SHP77 (cell line): ENCODE measurements around the gene LDHD.

Source experiments
- DNase-seq, 2 experiments: peaks; one replicate each; lab custom pipeline; 2025; lab: John Stamatoyannopoulos, UW

Gene LDHD

GRCh38 chr16:75114946-75115825 lies 1.4 kb downstream of the LDHD start:
- no peak for DNase-seq

- DNase-seq = no peak
Observed at GRCh38 chr16:75114179-75114945, 2.2 kb downstream of the LDHD start.

- DNase-seq = no peak
Observed at GRCh38 chr16:75113541-75114121, 2.9 kb downstream of the LDHD start.

DNA sequence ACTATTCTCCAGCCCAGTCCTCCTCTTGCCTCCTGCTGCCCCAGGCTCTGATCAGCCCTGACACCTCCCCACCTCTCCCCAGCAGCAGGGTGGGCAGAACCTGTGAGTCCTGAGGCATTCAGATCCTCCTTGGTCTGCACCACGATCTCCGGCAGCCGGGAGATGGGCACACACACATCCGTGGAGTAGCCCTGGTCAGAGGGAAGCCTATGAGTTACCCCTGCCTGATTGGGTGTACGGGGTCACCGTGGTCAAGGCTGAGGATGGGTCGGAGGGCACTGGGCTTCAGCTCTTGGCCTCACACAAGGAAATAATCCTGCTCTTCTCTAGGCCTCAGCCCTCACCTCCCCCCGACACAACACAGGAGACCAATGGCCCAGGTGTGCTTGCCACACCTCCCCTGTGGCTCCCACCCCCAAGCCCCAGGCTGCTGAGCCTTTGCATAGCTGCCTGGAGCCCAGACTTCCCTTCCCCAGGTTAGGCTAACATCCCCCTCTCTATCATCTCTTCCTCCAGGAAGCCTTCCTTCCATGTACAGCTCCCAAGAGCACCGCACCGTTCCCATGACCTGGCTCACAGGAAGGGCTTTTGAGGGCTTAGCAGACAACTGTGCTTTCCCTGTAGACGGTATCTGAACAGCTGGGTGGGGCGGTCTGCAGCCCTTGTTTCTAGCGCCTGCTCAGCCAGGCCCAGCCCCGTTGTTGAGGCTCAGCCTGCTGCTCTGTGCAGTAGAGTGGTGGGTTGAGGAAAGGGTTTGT lies 3.7 kb downstream of the LDHD start:
- DNase-seq = no peak

DNA sequence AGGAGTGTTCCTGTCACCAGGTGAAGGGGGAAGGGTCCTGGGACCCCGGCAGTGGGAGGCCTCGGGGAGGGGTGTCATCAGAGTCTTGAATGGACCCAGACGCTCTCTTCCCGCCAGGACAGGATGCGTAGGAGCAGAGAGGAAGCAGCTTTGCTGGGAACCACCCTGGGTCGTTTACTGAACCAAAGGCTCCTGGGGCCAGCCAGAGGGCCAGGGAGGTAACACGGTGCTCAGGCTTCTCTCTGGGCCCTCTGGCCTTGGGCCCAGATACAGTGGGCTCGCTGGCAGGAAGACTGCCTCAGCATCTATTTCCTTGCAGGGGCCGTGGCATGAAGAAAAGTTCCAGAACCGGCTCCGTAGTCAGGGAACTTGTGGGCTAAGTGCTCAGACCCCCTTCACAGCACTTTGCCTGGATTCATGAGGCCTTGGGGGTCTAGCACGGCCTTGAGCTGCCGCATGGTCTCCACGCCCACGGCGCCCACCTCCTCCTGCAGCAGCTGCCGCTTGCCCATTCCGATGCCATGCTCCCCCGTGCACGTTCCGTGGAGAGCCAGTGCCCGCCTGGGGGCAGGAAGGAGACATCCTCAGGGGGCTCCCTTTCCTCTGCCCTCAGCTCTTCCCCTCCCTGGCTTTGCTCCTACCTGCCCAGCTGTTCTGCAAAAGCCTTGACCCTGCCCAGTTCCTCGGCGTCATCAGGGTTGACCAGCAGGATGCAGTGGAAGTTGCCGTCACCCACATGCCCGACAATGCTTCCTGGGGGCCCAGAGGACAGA lies 4.4 kb downstream of the LDHD start:
- no peak for DNase-seq

GRCh38 chr16:75111514-75111940 lies 5.1 kb downstream of the LDHD start:
- DNase-seq = no peak

GRCh38 chr16:75110637-75111513 lies 5.7 kb downstream of the LDHD start:
- DNase-seq = peak; percentile 91 to 93

DNA sequence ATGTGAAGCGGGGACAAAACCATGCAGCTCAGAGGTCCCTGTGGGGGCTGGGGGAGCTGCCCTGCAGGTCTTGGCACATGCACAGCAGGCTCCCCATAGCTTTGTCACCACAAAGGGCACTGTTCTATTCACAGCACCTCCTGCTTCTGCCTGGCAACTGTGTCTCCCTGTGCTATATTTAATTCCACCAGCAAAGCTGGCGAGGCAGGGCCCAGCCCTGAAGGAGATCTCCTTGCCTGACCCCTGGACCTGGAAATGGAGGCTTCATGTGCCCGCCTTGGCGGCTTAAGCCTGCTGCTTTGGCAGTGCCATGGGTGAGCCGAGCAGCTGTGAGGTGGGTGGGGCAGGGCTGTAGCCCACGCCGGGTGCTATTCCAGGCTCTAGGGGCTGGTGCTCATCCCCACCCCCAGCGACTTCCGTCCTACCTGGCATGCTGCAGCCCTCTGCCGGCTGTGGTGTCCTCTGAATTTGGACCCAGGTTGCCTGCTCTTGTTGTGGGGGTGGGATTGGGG lies 6.8 kb downstream of the LDHD start:
- peak; percentile 85 to 93 for DNase-seq

DNA sequence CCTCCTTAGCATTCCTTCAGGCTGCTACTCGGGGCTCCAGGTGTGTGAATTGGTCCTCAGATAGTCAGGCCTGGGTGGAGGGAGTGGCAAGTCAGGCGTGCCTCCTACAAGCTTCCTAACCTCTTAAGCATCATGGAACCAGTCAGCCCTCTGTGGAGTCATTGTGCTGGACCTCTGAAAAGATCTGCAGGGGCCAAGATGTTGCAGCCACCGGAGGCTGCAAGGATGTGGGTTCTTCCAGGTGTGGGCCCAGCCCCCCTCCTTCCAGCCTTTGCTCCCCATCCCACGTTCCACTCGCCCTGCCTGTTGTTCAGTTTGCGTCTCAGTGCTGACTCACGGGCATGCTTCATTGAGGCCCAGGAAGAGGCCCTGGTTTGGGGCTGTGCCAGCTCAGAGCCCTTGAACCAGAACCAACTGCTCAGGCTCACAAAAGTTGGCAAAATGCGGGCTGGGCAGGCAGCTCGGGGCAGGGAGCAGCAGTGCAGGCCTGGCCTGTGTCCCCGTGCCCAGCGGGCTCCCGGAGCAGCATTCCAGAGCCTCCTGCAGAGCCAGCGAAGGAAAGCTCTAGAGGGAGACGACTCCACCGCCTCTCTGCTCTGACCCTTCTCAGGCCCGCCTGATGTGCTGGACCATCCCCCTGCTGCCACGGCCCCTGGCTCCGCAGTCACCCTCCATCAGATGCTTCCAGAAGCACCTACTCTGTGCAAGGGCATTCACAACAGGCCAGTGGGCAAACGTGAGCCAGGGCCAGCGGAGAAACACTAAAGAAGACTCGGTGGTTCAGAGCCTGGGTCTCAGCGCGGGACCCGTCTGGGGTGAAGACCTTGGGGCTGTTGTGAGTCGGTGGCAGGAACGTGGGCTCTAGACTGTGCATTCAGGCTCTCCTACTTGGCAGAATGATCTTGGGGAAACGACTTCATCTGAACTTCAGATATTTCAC lies 7.5 kb downstream of the LDHD start:
- DNase-seq = peak; percentile 76 to 90

DNA sequence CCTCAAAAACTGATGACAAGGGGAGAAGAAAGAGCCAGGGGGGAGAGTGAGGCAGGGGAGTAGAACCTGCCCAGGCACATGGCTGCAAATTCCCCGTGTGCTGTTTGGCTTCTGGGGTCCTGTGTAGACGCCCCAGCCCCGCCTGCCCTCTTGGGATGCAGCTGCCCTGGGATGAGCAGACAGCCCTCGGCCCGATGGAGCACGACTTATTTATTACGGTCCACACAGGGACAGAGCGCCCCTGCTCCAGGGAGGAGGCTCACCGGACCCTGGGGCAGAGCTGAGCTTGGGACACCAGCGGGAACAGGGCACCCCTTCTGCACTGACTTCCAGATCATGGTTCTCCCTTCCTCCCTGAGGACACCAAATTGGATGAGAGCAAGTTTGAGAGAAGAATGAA lies 9.1 kb downstream of the LDHD start:
- no peak for DNase-seq

DNA sequence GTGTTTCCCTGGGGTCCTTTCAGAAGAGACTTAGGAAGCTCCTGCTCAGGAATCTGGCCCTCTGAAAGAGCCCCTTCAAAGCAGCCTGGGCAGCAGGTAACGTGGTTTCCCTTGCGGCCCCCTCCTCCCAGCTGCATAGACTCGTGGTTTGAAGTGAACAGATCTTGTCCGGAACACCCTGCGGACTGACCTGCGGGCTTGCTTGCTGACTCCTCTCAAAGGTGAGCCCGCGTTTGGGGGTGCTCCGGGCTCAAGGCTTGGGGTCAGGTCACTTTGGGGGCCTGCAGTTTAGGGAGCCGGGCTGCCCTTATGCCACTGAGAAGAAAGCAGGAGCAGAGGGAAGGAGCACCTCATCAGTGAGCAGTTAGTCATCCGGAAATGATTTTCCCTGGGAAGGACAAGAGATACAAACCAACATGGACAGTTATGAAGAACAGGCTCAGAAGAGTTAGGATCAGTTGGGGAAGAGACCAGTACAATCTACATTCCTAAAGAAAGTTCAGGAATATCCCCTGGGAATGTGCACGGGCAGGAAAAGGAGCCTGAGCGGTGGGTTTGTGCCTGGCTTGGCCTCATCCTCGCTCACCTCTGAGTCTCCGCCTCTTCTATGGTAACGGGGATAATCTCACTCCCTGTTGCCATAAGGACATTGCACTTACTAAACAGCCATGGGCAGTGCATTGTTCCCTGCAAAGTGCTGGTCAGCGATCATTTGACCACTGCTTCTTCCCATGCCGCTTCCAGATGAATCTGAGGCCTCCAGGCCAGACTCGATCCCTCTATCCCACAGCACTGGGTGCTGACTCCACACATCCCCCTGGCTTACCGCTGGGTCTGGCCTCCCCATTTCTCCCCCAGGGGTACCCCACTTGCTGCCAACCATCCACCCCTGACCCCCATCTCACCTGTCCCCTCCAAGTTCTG lies 10.0 kb downstream of the LDHD start:
- DNase-seq = no peak

- DNase-seq = no peak
Observed at GRCh38 chr16:75105306-75106061, 11.1 kb downstream of the LDHD start.

DNA sequence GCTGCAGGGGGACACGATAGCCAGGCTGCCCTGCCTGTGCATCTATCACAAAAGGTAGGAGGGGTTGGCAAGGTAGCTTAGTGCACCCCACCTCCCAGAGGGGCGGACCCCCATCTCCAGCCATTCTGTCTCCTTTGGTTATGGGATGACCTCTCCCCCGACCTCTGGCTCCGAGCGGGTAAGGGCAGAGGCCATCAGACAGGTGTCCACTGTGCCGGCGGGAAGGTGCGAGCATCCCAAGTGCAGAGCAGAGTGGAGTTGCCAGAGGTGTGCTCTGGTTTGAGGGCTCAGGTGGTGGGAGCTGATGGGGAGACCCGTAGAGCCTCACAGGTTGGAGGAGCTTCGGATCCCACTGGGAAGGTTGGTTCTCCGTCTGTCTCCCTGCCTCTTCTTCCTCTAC lies 11.7 kb downstream of the LDHD start:
- no peak for DNase-seq

- no peak for DNase-seq
Observed at GRCh38 chr16:75103994-75104393, 12.6 kb downstream of the LDHD start.

DNA sequence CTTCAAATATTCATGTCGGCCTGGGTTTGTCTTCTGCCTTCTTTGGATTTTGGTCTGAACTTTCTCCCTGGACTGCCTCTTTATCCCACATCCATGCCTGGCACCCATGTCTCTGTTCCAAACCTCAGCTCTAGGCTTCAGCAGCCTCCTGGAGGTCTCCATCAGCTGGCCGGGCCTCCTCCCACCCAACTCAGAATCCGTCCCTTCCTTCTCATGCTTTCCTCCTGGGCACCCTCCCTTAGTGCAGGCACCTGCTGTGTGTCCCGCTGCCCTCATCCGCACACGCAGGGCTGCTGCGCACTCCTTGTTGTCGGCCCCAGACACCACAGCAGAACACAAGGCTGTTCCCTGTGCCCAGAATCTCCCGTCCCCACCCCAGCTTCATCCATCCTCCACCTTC lies 14.0 kb downstream of the LDHD start:
- DNase-seq = no peak

DNA sequence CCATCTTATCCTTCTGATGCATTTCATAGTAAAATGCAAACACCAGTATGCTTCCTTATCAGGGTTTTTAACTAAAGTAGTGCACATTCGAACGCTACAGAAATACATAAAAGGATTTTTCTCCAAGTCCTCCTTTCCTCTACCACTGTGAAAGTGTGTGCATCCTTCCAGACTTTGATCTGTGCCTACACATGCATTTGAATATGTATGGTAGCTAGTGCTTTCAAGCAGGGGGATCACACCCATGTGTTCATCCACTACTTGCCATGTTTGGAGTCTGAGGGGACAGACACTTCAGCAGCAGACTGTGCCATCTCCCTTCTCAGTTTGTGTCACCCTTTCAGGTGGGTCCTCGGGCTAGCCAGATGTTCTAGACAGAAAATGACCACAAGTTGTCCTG lies 14.9 kb downstream of the LDHD start:
- no peak for DNase-seq

GRCh38 chr16:75100603-75100990 lies 16.0 kb downstream of the LDHD start:
- no peak for DNase-seq
